ENCODE results near the gene NOL9. TPM values are rescaled to one million over a fixed set of nuclear protein-coding genes. Genes with fewer than 3 reads are reported as not detected.

Gene NOL9
- total and polyA plus RNA-seq, 9 of the 15 experiments (the other 6 are each of a cell fraction or from before 2014, with no cell fraction given), result 5.6 to 76.5 (median 47.3) TPM

GRCh38 chr1:6489383-6489765 is 64.9 kb downstream of the NOL9 start:
- BruUV-seq (replicated peaks), result no TSS peak
- Histone ChIP-seq H3K4me2 (ENCODE audit: insufficient read depth, low read length) (no peak overlapping the region), H3K9ac (ENCODE audit: insufficient read depth in 1 of 2, low read depth in 2 of 2, low read length in 2 of 2) (no peak overlapping the region), H2AFZ (ENCODE audit: low read depth, low read length) (no peak overlapping the region), H3K79me2 (ENCODE audit: control insufficient read depth, insufficient read depth, low read length) (no peaks in the 10 kb centered on the region), H3K9me3 (replicated peaks; ENCODE audit: control insufficient read depth, insufficient read depth, low read depth, low read length) (no peaks in the 10 kb centered on the region), H3K36me3 (ENCODE audit: control insufficient read depth, insufficient read depth, low read length) (no peaks in the 10 kb centered on the region), H3K4me1 (replicated peaks in 1 of 2; ENCODE audit: control insufficient read depth in 2 of 2, insufficient read depth in 2 of 2, low read length in 2 of 2) (peaks cover 4 to 43% of the 10 kb centered on the region in 2 experiments; a peak in 2 of 5 replicates), H3K9me1 (ENCODE audit: control insufficient read depth, insufficient read depth, low read length) (peaks cover 4% of the 10 kb centered on the region), H4K20me1 (replicated peaks; ENCODE audit: control insufficient read depth, insufficient read depth, low read length) (peaks cover 24% of the 10 kb centered on the region), H3K4me3 (no peak overlapping the region), H3K27me3 (ENCODE audit: control insufficient read depth in 2 of 2, insufficient read depth in 2 of 2, low read length in 2 of 2) (peaks cover 22 to 70% of the 10 kb centered on the region in 2 experiments; a peak in 4 of 5 replicates), H3K27ac (ENCODE audit: extremely low read depth, low read depth, low read length) (no peak overlapping the region)
- ChIA-PET CTCF (ENCODE audit: low intra/inter-chr PET ratio) (interaction anchor here (2.1 kb wide), 1 partner anchor 157 kb away, joined by 14 read pairs; no protein-coding TSS in a partner anchor), POLR2A (interaction anchor here (0.6 to 0.7 kb wide), 2 partner anchors 105 to 298 kb away, joined by 3 to 4 read pairs; no protein-coding TSS in a partner anchor)
- in situ Hi-C loops (cut with MboI), result loop anchor here (25.0 kb wide), 1 partner anchor 723 kb away; no protein-coding TSS in a partner anchor
- TF ChIP-seq PBX2 (CRISPR knock-in tag; IDR thresholded peaks at IDR 0.05; ENCODE audit: low read depth), result no peak
- TF ChIP-seq PBX2 (tag; conservative IDR thresholded peaks at IDR 0.05; ENCODE audit: low read depth), result no peak
- TF ChIP-seq ZNF134 (CRISPR knock-in tag; conservative IDR thresholded peaks at IDR 0.05), result no peak
- no peak for TF ChIP-seq ZNF232 (CRISPR knock-in tag; IDR thresholded peaks at IDR 0.05)
- no peak for TF ChIP-seq BDP1 (IDR thresholded peaks at IDR 0.05; ENCODE audit: insufficient read depth, insufficient read length)
- TF ChIP-seq POLR2G (IDR thresholded peaks at IDR 0.05; ENCODE audit: low read depth, low read length), result no peak
- no peak for TF ChIP-seq ZNF354B (CRISPR knock-in tag; IDR thresholded peaks at IDR 0.05)
- TF ChIP-seq, protein P1, sequence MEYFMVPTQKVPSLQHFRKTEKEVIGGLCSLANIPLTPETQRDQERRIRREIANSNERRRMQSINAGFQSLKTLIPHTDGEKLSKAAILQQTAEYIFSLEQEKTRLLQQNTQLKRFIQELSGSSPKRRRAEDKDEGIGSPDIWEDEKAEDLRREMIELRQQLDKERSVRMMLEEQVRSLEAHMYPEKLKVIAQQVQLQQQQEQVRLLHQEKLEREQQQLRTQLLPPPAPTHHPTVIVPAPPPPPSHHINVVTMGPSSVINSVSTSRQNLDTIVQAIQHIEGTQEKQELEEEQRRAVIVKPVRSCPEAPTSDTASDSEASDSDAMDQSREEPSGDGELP (CRISPR knock-in tag; IDR thresholded peaks at IDR 0.05; ENCODE audit: borderline replicate concordance), result no peak
- no peak for TF ChIP-seq STAT5A (IDR thresholded peaks at IDR 0.05; ENCODE audit: borderline replicate concordance, low read length)
- no peak for TF ChIP-seq ESRRB (CRISPR knock-in tag; IDR thresholded peaks at IDR 0.05; ENCODE audit: borderline replicate concordance)
- ATAC-seq (no peak), FAIRE-seq (no peak), DNase-seq (ENCODE audit: extremely low read depth in 1 of 4, low spot score in 3 of 4) (no peak)
- intact Hi-C loops (cut with micrococcal nuclease), result loop anchor here (5.0 kb wide), 1 partner anchor 87 kb away; no protein-coding TSS in a partner anchor
- WGBS (ENCODE audit: insufficient coverage, low coverage, missing lambda C conversion rate), result 30% methylated on average over 9 of the region's 9 CpGs
